GM19455 (cell line): ENCODE results near the gene JARID2.

ENCODE experiments used
- ATAC-seq: cut with Tn5 transposase; IDR thresholded peaks from one replicate; pipeline ENCODE4 v1.9.1; 2021; ENCODE audit not compliant: unreplicated experiment

JARID2 gene

DNA sequence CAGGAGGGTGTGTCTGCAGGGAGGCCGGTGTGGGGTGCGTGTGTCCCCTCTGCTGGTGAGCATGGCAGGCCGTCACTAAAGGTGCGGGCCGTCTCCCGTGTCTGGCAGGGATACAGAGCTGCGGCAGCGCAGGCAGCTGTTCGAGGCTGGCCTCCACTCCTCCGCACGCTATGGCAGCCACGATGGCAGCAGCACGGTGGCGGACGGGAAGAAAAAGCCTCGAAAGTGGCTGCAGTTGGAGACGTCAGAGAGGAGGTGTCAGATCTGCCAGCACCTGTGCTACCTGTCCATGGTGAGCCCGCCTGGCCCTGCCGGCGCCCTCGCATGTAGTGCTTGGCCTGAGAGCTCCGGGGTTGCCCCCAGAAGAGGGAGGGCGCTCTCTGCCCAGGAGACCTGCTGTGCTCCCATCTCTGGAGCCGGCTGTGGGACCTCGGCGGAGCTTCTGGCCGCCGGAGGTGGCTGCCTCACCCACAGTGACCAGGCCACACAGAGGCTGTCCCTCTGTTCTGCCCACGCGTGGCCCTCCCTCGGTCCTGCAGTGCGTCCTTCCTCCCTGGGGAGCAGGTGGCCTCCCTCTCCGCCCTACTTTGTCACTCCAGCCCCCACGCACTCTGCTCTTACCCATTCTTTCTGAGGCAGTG is 267.4 kb downstream of the JARID2 start:
- ATAC-seq, result no peak

DNA sequence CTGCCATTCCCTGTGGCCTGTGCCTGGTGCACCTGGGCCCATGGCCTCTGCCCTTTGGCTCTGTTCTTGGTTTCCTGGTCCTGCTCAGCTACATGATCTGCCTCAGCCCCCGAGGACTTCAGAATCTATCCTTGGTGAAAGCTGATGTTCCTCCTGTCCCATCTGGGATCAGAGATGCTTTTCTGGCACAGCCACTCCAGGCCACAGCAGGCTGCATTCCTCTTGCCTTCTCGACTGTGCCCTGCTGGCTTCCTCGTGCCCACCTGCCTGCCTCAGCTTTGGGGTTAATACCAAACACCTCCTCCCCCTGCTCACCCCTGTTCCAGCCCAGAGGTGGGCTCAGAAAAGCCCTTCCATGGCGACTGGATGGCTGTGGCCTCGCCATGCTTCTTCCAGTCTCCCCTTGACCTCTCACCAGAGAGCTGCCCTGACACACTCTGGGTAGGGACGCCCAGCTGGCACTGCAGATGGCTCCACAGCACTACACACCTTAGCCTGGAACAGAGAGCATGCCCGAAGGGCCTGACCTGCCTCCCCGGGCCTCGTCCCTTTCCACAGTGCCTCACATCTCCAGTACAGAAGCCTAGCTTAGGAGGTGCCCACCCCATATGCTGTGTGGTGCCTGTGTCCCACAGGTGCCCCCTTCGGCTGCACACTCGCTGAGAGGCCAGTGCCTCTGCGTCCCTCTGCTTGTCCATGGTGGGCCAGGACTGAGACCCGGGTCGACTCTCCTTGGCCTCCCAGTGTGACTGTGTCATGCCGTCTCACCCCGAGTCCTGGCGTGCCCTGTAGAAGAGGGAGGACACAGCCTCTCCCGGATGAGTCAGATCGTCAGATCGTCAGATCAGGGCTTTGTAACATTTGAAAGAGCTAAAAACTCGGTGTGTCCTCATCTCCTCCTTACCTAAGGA is 268.2 kb downstream of the JARID2 start:
- no peak for ATAC-seq

GRCh38 chr6:15515226-15515625 is 269.4 kb downstream of the JARID2 start:
- ATAC-seq, result no peak

GRCh38 chr6:15515660-15516375 is 269.9 kb downstream of the JARID2 start:
- no peak for ATAC-seq

GRCh38 chr6:15516378-15516777 is 270.5 kb downstream of the JARID2 start:
- ATAC-seq, result no peak

DNA sequence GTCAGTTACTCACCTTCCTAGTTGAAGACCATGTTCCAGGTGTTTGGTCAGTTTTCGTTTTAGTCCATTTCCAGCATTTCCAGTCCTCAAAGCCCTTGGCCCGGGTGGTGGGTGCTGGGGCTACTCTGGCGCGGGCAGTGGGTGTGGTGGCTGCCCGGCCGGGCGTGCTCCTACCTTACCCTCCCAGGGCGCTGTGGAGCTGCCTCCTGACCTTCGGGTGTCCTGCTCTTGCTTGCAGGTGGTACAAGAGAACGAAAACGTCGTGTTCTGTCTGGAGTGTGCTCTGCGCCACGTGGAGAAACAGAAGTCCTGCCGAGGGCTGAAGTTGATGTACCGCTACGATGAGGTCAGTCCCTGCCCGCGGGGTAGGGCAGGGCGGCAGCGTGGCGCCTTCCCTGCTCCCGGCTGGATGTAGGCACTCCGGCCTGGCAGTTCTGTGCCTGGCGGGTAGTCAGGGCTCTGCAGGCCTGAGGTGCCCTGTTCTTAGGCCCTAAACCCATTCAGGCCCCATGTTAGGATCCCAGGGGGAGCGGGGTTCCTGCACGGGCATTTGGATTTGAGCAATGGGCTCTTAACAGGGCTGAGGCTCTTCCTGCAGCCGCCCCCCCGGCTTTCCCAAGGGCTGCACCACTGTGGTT is 271.2 kb downstream of the JARID2 start:
- ATAC-seq, result no peak

GRCh38 chr6:15517600-15517999 is 271.7 kb downstream of the JARID2 start:
- ATAC-seq, result no peak

GRCh38 chr6:15518057-15518456 is 272.2 kb downstream of the JARID2 start:
- no peak for ATAC-seq

GRCh38 chr6:15518878-15519277 is 273.0 kb downstream of the JARID2 start:
- ATAC-seq, result no peak

DNA sequence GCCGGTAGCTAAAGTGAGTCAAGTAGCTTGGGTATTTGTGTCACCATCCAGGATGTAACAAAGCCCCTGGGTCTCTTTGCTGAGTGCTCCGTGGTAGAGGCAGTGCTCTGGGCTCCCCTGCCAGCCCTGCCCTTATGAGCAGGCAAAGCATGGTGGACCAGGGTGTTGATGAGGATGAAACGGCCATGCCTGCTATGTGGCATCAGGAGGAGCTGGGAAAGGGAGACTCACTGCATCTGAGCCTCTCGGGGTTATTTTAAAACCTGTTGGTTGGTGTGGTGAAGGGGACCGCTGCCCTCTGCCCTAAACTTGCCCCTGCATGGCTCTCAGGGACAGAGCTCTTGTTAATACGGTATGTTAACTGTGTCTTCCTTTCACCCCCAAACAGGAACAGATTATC is 273.8 kb downstream of the JARID2 start:
- ATAC-seq, result no peak

DNA sequence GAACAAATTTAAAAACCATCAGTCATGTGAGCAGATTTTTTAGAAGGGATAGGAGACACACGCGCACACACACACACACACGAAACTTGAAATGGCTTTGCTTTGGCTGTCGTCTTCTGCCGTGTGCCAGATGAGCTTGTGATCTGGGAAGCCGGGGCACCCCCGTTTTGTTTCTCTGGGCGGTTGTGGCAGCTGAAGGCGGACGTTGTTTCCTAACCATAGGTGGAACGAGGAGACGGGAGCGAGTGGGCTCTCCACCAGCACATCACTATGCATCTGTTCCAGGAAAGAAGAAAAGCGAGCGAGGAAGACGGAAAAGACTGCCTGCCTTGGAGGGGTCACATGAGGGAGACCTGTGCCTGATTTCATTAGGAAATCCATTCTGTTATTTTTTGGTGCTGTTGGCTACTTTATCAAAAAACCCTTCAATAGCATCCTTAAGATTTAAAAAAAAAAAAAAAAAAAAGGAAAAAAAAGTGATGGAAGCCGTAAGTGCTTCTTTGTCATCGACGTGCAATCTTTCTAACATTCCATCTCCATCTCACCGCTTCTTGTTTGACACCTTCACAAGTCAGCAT is 274.8 kb downstream of the JARID2 start:
- no peak for ATAC-seq

GRCh38 chr6:15521582-15521981 is 275.7 kb downstream of the JARID2 start:
- ATAC-seq, result no peak

DNA sequence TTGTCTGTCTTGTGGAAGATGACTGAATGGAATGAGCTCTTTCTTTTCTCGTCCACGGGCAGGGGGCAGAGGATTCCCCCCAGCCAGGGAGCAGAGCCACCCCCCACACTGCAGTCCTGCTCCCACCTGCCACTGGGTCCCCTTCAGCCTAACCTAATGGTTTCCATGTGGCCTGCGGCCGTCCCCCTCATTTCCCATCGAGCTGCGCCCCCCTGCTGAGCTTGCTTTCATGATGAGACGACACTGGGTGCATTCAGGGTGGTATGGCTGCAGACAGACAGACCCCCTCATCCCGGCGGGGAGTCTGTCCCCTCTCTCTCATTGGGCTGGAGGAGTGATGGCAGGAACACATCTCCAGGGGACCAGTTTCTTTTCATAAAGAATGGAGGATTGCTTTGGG is 276.2 kb downstream of the JARID2 start:
- ATAC-seq, result no peak

GRCh38 chr6:15522427-15522826 is 276.6 kb downstream of the JARID2 start:
- ATAC-seq, result no peak

- ATAC-seq, result no peak
These were observed 277.1 kb downstream of the JARID2 start for GRCh38 chr6:15522856-15523529.

GRCh38 chr6:15523679-15524630 is 278.1 kb downstream of the JARID2 start:
- ATAC-seq, result no peak

DNA sequence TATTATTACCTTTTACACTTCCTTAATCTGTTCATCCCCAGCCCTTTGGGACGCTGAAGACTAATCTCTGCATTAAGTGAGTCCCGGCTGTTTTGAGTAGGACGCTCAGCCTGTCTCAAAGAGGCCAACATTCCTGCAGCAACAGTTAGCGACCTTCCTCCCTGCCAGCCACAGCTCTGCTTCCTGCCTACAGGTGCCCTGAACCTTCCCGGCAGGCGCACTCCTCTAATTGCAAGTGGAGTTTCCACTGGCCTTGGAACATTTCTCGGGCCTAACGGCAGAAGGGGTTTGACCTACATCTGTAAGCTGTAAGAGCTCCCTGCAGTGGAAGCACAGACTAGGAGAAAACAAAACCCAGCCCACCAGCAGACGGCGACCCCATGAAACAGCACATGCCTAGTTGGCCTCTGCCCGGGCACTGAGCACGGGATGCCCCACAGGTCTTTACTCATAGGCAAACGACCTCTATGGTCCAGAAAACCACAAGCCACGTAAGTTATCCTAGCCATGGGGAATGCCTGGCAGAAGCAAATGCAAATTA is 279.1 kb downstream of the JARID2 start:
- no peak for ATAC-seq

GRCh38 chr6:15526212-15526701 is 280.4 kb downstream of the JARID2 start:
- ATAC-seq, result no peak
